GM12878 (cell line): ENCODE results near the gene BCAS3. TPM values are rescaled to one million over a fixed set of nuclear protein-coding genes. Genes with fewer than 3 reads are reported as not detected.

ENCODE experiments used
- ATAC-seq: fragments of 200-7000 bp; cut with Tn5 transposase; 3 replicates; pipeline ENCODE4 v1.9.1; 2020; ENCODE audit warnings: mild to moderate bottlenecking, moderate library complexity
- BruUV-seq: library from RNA; stranded (reverse); fragments of 400-500 nt; replicated peaks from 2 replicates; lab custom pipeline; 2021; lab: Mats Ljungman, UMichigan
- CTCF ChIA-PET: fragments of 300-600 bp; sonication (Branson Sonifier 250); formaldehyde crosslinking; extraction: SDS; loops from one replicate; lab custom pipeline; 2021; ENCODE audit warnings: inconsistent platforms; lab: Yijun Ruan, JAX
- POLR2A ChIA-PET: fragments of 350-600 bp; formaldehyde crosslinking; extraction: SDS; loops from one replicate; lab custom pipeline; 2021; ENCODE audit warnings: inconsistent platforms; lab: Charles Lee
- RAD21 ChIA-PET: fragments of 300-600 bp; sonication (Branson Sonifier 250); formaldehyde crosslinking; loops from one replicate; lab custom pipeline; 2023; ENCODE audit warnings: antibody characterized with exemption; ENCODE audit not compliant: unreplicated experiment; lab: Charles Lee
- SMC1A ChIA-PET: fragments of 300-600 bp; sonication (Branson Sonifier 250); formaldehyde crosslinking; loops from one replicate; lab custom pipeline; 2023; ENCODE audit not compliant: unreplicated experiment, uncharacterized antibody; lab: Charles Lee
- DNase-seq: peaks from one replicate; pipeline ENCODE4 v3.0.0-alpha.2; 2011; ENCODE audit warnings: low read depth, low spot score
- FAIRE-seq: peaks from 3 replicates; lab custom pipeline; 2011; peaks lifted over from hg19 to GRCh38; lab: Jason Lieb, UNC
- H2AFZ ChIP-seq: 2 replicates; pipeline ENCODE4 v1.6.0; 2011; ENCODE audit warnings: low read depth, low read length, control low read depth; ENCODE audit not compliant: control insufficient read depth
- H3K27ac ChIP-seq: 2 replicates; pipeline ENCODE4 v1.5.1; 2011; ENCODE audit warnings: control low read depth; ENCODE audit not compliant: control insufficient read depth, insufficient read depth
- H3K27me3 ChIP-seq, 2 experiments: replicated peaks in 1 of 2; 2 replicates each; pipeline versions ENCODE4 v1.6.0 to v1.6.1; 2011; ENCODE audit warnings: low read length in 1 of 2; ENCODE audit not compliant: control insufficient read depth in 2 of 2, insufficient read depth in 2 of 2
- H3K36me3 ChIP-seq, 2 experiments: 2 replicates each; pipeline ENCODE4 v1.5.1; 2011; ENCODE audit warnings: low read length in 1 of 2; ENCODE audit not compliant: control insufficient read depth in 2 of 2, insufficient read depth in 2 of 2
- H3K4me1 ChIP-seq: 2 replicates; pipeline ENCODE4 v1.6.1; 2011; ENCODE audit warnings: mild to moderate bottlenecking, low read length, moderate library complexity, mixed read lengths; ENCODE audit not compliant: control insufficient read depth, insufficient read depth
- H3K4me2 ChIP-seq: 2 replicates; pipeline ENCODE4 v1.6.0; 2011; ENCODE audit warnings: control low read depth; ENCODE audit not compliant: control insufficient read depth, insufficient read depth
- H3K4me3 ChIP-seq: fragments of 200-600 bp; sonication (generic); 2 replicates; pipeline ENCODE4 v1.5.1; 2016
- H3K79me2 ChIP-seq: 2 replicates; pipeline ENCODE4 v1.6.0; 2011; ENCODE audit warnings: low read length; ENCODE audit not compliant: control insufficient read depth, insufficient read depth
- H3K9ac ChIP-seq: 2 replicates; pipeline ENCODE4 v1.8.0; 2011; ENCODE audit warnings: low read length, control low read depth, mixed read lengths; ENCODE audit not compliant: control insufficient read depth, insufficient read depth
- H3K9me3 ChIP-seq: replicated peaks from 3 replicates; pipeline ENCODE4 v1.5.1; 2011; ENCODE audit warnings: mild to moderate bottlenecking, low read length; ENCODE audit not compliant: control insufficient read depth, insufficient read depth
- H4K20me1 ChIP-seq: 2 replicates; pipeline ENCODE4 v1.6.0; 2011; ENCODE audit not compliant: control insufficient read depth, insufficient read depth
- BCL11A ChIP-seq: IDR thresholded peaks from 2 replicates; pipeline ENCODE4 v1.6.1; 2011; ENCODE audit warnings: low read depth, low read length
- CHD2 ChIP-seq: IDR thresholded peaks from 2 replicates; pipeline ENCODE4 v1.6.1; 2011; ENCODE audit warnings: low read depth, low read length, improper control_type of control experiment, borderline replicate concordance
- FOXM1 ChIP-seq: IDR thresholded peaks from 2 replicates; pipeline ENCODE4 v1.6.1; 2012; ENCODE audit warnings: low read depth, mild to moderate bottlenecking, inconsistent platforms, low read length, moderate library complexity
- MTA2 ChIP-seq: fragments of 450-650 bp; IDR thresholded peaks from 2 replicates; pipeline ENCODE4 v1.6.1; 2016; ENCODE audit warnings: low read depth, mild to moderate bottlenecking, moderate library complexity
- NR2F1 ChIP-seq: fragments of 450-650 bp; conservative IDR thresholded peaks from 2 replicates; pipeline ENCODE4 v1.6.1; 2017; ENCODE audit warnings: mild to moderate bottlenecking
- TARDBP ChIP-seq: IDR thresholded peaks from 2 replicates; pipeline ENCODE4 v1.6.1; 2016; ENCODE audit warnings: borderline replicate concordance
- ZNF687 ChIP-seq: fragments of 450-650 bp; IDR thresholded peaks from 2 replicates; pipeline ENCODE4 v1.6.1; 2017; ENCODE audit warnings: mild to moderate bottlenecking, moderate library complexity
- WGBS: methylation state at CpG from one replicate; pipeline ENCODE4 v1.1.6; 2016; ENCODE audit warnings: low lambda C conversion rate; ENCODE audit not compliant: insufficient replicate concordance, insufficient coverage; ENCODE audit errors: missing lambda C conversion rate; 5-methylcytosine and 5-hydroxymethylcytosine counted together
- in situ Hi-C: fragments of 300-500 bp; cut with MboI; formaldehyde crosslinking; loops from 9 replicates; pipeline ENCODE4 v1.14.3; 2018; ENCODE audit warnings: mixed read lengths
- intact Hi-C: fragments of 100-400 bp; cut with micrococcal nuclease; formaldehyde crosslinking; loops from one replicate; pipeline ENCODE4 v1.14.2; 2022; ENCODE audit not compliant: unreplicated experiment
- polyA plus RNA-seq, 11 experiments: library from polyadenylated mRNA; depleted of rRNA in 4 of 11; unstranded in 6 of 11; stranded (reverse) in 5 of 11; fragments of >200 nt; fragmentation: Nextera tagmentation in 4 of 11; fragmentation: Illumina TruSeq in 1 of 11; extraction: Ambion mirVana in 4 of 11; extraction: Trizol in 1 of 11; gene quantifications; 1 replicate in 1 of 11; 2 replicates in 10 of 11; pipeline versions ENCODE4 v1.2.1 to v1.2.3, GENCODE V29; 2011 to 2016; ENCODE audit warnings: inconsistent platforms in 2 of 11, missing spikeins in 2 of 11, low read depth in 1 of 11
- total RNA-seq, 4 experiments: library from RNA; depleted of rRNA in 3 of 4; stranded (reverse); fragments of >200 nt in 3 of 4; fragmentation: Illumina TruSeq in 1 of 4; extraction: Trizol in 1 of 4; gene quantifications; 2 replicates each; pipeline versions ENCODE4 v1.2.1 to v1.2.3, GENCODE V29; 2013 to 2021

BCAS3 gene
- total and polyA plus RNA-seq, 10 of the 15 experiments (the other 5 are each of a cell fraction or from before 2014, with no cell fraction given) = 2.1 to 11.0 (median 6.6) TPM

GRCh38 chr17:61073131-61073530 lies 395.5 kb downstream of the BCAS3 start:
- ChIA-PET RAD21 (interaction anchor here (1.8 kb wide), 1 partner anchor 15 kb away, joined by 5 read pairs; no protein-coding TSS in a partner anchor), CTCF (interaction anchor here (0.9 to 1.7 kb wide), 4 partner anchors 9 to 70 kb away, joined by 3 to 5 read pairs (median 4); no protein-coding TSS in a partner anchor), POLR2A (interaction anchor here (0.6 kb wide), 1 partner anchor 34 kb away, joined by 3 read pairs; no protein-coding TSS in a partner anchor), SMC1A (interaction anchor here (0.9 to 2.1 kb wide), 4 partner anchors 11 to 72 kb away, joined by 3 to 6 read pairs (median 4); no protein-coding TSS in a partner anchor)
- BruUV-seq = no TSS peak
- in situ Hi-C loops = no loop called here
- Histone ChIP-seq H3K4me1 (no peaks in the 10 kb centered on the region), H3K9ac (no peak overlapping the region), H2AFZ (no peak overlapping the region), H3K36me3 (no peaks in the 10 kb centered on the region), H3K27me3 (no peaks in the 10 kb centered on the region), H3K4me2 (no peak overlapping the region), H3K9me3 (no peaks in the 10 kb centered on the region), H3K4me3 (no peak overlapping the region), H4K20me1 (no peaks in the 10 kb centered on the region), H3K27ac (no peak overlapping the region), H3K79me2 (no peaks in the 10 kb centered on the region)
- intact Hi-C loops = no loop called here
- FAIRE-seq = peak; percentile 44
- WGBS = 100% methylated on average over 1 of the region's 1 CpG
- no peak for TF ChIP-seq FOXM1
- DNase-seq = no peak
- no peak for ATAC-seq

DNA sequence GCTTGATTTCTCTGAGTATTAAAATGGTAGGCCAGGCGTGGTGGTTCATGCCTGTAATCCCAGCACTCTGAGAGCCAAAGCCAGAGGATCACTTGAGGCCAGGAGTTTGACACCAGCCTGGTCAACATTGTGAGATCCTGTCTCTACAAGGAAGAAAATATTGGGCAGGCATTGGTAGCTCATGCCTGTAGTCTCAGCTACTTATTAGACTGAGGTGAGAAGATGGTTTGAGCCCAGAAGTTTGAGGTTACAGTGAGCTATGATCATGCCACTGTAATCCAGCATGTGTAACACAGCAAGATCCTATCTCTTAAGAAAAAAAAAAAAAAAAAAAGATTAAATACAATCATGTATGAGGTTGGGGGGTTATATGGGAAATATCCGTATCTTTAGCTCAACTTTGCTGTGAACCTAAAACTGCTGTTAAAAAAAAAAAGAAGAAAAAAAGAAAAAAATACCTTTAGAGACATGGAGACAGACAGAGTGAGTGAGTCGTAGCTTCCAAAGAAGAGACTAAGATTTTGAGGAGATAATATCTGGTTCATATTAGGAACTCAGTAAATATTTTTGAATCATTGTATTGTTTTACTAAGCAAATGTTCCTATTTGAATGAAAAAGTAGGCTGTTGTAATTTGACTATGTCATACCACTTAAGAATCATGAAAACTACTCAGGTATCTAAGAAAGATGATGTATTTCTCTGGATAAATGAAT lies 396.3 kb downstream of the BCAS3 start:
- intact Hi-C loops = no loop called here
- Histone ChIP-seq H3K4me3 (no peak overlapping the region), H3K4me1 (no peaks in the 10 kb centered on the region)
- POLR2A ChIA-PET = interaction anchor here (0.6 kb wide), 1 partner anchor 58 kb away, joined by 3 read pairs; no protein-coding TSS in a partner anchor
- DNase-seq = no peak
- RAD21 ChIA-PET = interaction anchor here (1.8 kb wide), 1 partner anchor 16 kb away, joined by 5 read pairs; no protein-coding TSS in a partner anchor
- TF ChIP-seq BCL11A = no peak
- no peak for TF ChIP-seq ZNF687
- TF ChIP-seq NR2F1 = no peak
- no peak for TF ChIP-seq CHD2
- TF ChIP-seq MTA2 = no peak
- TF ChIP-seq TARDBP = no peak
- TF ChIP-seq, all 136 proteins: peak for 0
- FAIRE-seq (no peak), ATAC-seq (no peak)
- H3K4me2 ChIP-seq = no peak overlapping the region
- no TSS peak for BruUV-seq
- no peaks in the 10 kb centered on the region for H3K9me3 ChIP-seq
- no peaks in the 10 kb centered on the region for H3K36me3 ChIP-seq
- no peaks in the 10 kb centered on the region for H3K79me2 ChIP-seq
- SMC1A ChIA-PET = interaction anchor here (1.0 to 2.1 kb wide), 3 partner anchors 11 to 46 kb away, joined by 3 to 6 read pairs (median 3); no protein-coding TSS in a partner anchor
- no peak overlapping the region for H2AFZ ChIP-seq
- CTCF ChIA-PET = interaction anchor here (0.7 to 1.7 kb wide), 4 partner anchors 9 to 70 kb away, joined by 3 to 5 read pairs (median 4); no protein-coding TSS in a partner anchor
- no peaks in the 10 kb centered on the region for H4K20me1 ChIP-seq
- 25% methylated on average over 3 of the region's 3 CpGs for WGBS
- in situ Hi-C loops = no loop called here
- no peaks in the 10 kb centered on the region for H3K27me3 ChIP-seq
- H3K27ac ChIP-seq = no peak overlapping the region
- H3K9ac ChIP-seq = no peak overlapping the region
